ENCODE results near the gene EGLN3. TPM values are rescaled to one million over a fixed set of nuclear protein-coding genes. Genes with fewer than 3 reads are reported as not detected.
A peak's percentile ranks its signal among the peaks of the same experiment; 100 is the strongest.

Gene EGLN3
- total and polyA plus RNA-seq, 2 of the 13 experiments (the other 11 are each of a cell fraction or from before 2014, with no cell fraction given), result 0.18 to 27.3 TPM

- TF ChIP-seq ASH2L (IDR thresholded peaks at IDR 0.05; ENCODE audit: insufficient read length, low read depth, low read length) (peak; percentile 68), YY1 (IDR thresholded peaks at IDR 0.05; ENCODE audit: insufficient read depth, insufficient replicate concordance, low read depth, low read length) (no peak), ZSCAN25 (CRISPR knock-in tag; IDR thresholded peaks at IDR 0.05) (peak; percentile 60; the same call in 1 of the 2 replicates), ATF4 (CRISPR knock-in tag; IDR thresholded peaks at IDR 0.05) (peak in 1 of 2 experiments; percentile 70; a peak in 2 of 4 replicates), PHF20 (CRISPR knock-in tag; IDR thresholded peaks at IDR 0.05) (no peak), LRRFIP1 (CRISPR knock-in tag; conservative IDR thresholded peaks at IDR 0.05) (no peak), HNRNPK (IDR thresholded peaks at IDR 0.05; ENCODE audit: low read depth, low read length, poor library complexity, severe bottlenecking) (no peak), ZBTB21 (CRISPR knock-in tag; IDR thresholded peaks at IDR 0.05) (peak; percentile 56; the same call in 1 of the 2 replicates), SP2 (CRISPR knock-in tag; IDR thresholded peaks at IDR 0.05) (peak; percentile 21; the same call in 1 of the 2 replicates), NFIB (CRISPR knock-in tag; IDR thresholded peaks at IDR 0.05; ENCODE audit: borderline replicate concordance) (no peak), NR2F2 (IDR thresholded peaks at IDR 0.05; ENCODE audit: borderline replicate concordance, low read depth) (peak; percentile 86), ATF2 (CRISPR knock-in tag; IDR thresholded peaks at IDR 0.05) (no peak)
Measured at GRCh38 chr14:33909380-33910084, 41.3 kb downstream of the EGLN3 start (continued).
